SK-N-SH treated with all-trans-retinoic acid at 6 μM for 48 hours (cell line): ENCODE data around the gene MAPKBP1.

Experiments
- ATAC-seq: fragments of 200-7000 bp; cut with Tn5 transposase; 3 replicates; pipeline ENCODE4 v1.9.1; 2020; ENCODE audit warnings: mild to moderate bottlenecking, moderate library complexity
- ARNTL ChIP-seq: fragments of 450-650 bp; formaldehyde crosslinking; IDR thresholded peaks from 2 replicates; pipeline ENCODE4 v1.5.0; 2020; ENCODE audit warnings: low read depth, mild to moderate bottlenecking, moderate library complexity, borderline replicate concordance
- BACH2 ChIP-seq: fragments of 250-450 bp; sonication (Bioruptor Pico); IDR thresholded peaks from 2 replicates; pipeline ENCODE4 v1.9.0; 2021; ENCODE audit warnings: mild to moderate bottlenecking, borderline replicate concordance
- CREB5 ChIP-seq: fragments of 250-450 bp; sonication (Bioruptor Pico); IDR thresholded peaks from 2 replicates; pipeline ENCODE4 v1.5.1; 2020; ENCODE audit warnings: low read depth, mild to moderate bottlenecking, moderate library complexity
- CSDC2 ChIP-seq: fragments of 250-450 bp; sonication (Bioruptor Pico); IDR thresholded peaks from 2 replicates; pipeline ENCODE4 v1.5.0; 2020; ENCODE audit warnings: mild to moderate bottlenecking, moderate library complexity
- CSRNP3 ChIP-seq: fragments of 250-450 bp; sonication (Bioruptor Pico); IDR thresholded peaks from 2 replicates; pipeline ENCODE4 v1.5.1; 2021; ENCODE audit warnings: mild to moderate bottlenecking, moderate library complexity
- GLIS3 ChIP-seq: fragments of 250-450 bp; sonication (Bioruptor Pico); IDR thresholded peaks from 2 replicates; pipeline ENCODE4 v1.5.0; 2020; ENCODE audit warnings: mild to moderate bottlenecking, moderate library complexity
- ISL1 ChIP-seq: fragments of 250-450 bp; sonication (Bioruptor Pico); IDR thresholded peaks from 2 replicates; pipeline ENCODE4 v2.1.2; 2022; ENCODE audit warnings: mild to moderate bottlenecking, moderate library complexity
- OSR1 ChIP-seq: fragments of 250-450 bp; sonication (Bioruptor Pico); IDR thresholded peaks from 2 replicates; pipeline ENCODE4 v1.8.0; 2022; ENCODE audit warnings: moderate library complexity, mild to moderate bottlenecking, inconsistent platforms
- PPARA ChIP-seq: fragments of 250-450 bp; sonication (Bioruptor Pico); IDR thresholded peaks from 2 replicates; pipeline ENCODE4 v1.5.0; 2020; ENCODE audit warnings: mild to moderate bottlenecking, borderline replicate concordance
- SNAI2 ChIP-seq: fragments of 250-450 bp; sonication (Bioruptor Pico); IDR thresholded peaks from 2 replicates; pipeline ENCODE4 v1.5.0; 2020; ENCODE audit warnings: mild to moderate bottlenecking, moderate library complexity
- TCF4 ChIP-seq: fragments of 250-450 bp; sonication (Bioruptor Pico); IDR thresholded peaks from 2 replicates; pipeline ENCODE4 v1.8.0; 2021; ENCODE audit warnings: mild to moderate bottlenecking, moderate library complexity, borderline replicate concordance
- TSHZ2 ChIP-seq: fragments of 250-450 bp; sonication (Bioruptor Pico); IDR thresholded peaks from 2 replicates; pipeline ENCODE4 v1.5.0; 2020; ENCODE audit warnings: mild to moderate bottlenecking, moderate library complexity
- ZFP3 ChIP-seq: fragments of 250-450 bp; sonication (Bioruptor Pico); IDR thresholded peaks from 2 replicates; pipeline ENCODE4 v1.5.0; 2020; ENCODE audit warnings: mild to moderate bottlenecking, moderate library complexity
- ZFP30 ChIP-seq: fragments of 450-650 bp; formaldehyde crosslinking; IDR thresholded peaks from 2 replicates; pipeline ENCODE4 v1.5.0; 2022; ENCODE audit warnings: mild to moderate bottlenecking, moderate library complexity
- ZNF565 ChIP-seq: fragments of 450-650 bp; formaldehyde crosslinking; conservative IDR thresholded peaks from 2 replicates; pipeline ENCODE4 v1.5.0; 2020; ENCODE audit warnings: low read depth, mild to moderate bottlenecking, moderate library complexity
- ZNF70 ChIP-seq: fragments of 450-650 bp; formaldehyde crosslinking; IDR thresholded peaks from 2 replicates; pipeline ENCODE4 v1.5.0; 2020; ENCODE audit warnings: mild to moderate bottlenecking, moderate library complexity
- ZNF8 ChIP-seq: fragments of 450-650 bp; formaldehyde crosslinking; IDR thresholded peaks from 2 replicates; pipeline ENCODE4 v1.5.0; 2020; ENCODE audit warnings: mild to moderate bottlenecking, moderate library complexity
- TF ChIP-seq, protein P1 (sequence below): fragments of 250-450 bp; sonication (Bioruptor Pico); IDR thresholded peaks from 2 replicates; pipeline ENCODE4 v1.8.0; 2020; ENCODE audit warnings: mild to moderate bottlenecking, moderate library complexity, borderline replicate concordance

The MAPKBP1 gene

DNA sequence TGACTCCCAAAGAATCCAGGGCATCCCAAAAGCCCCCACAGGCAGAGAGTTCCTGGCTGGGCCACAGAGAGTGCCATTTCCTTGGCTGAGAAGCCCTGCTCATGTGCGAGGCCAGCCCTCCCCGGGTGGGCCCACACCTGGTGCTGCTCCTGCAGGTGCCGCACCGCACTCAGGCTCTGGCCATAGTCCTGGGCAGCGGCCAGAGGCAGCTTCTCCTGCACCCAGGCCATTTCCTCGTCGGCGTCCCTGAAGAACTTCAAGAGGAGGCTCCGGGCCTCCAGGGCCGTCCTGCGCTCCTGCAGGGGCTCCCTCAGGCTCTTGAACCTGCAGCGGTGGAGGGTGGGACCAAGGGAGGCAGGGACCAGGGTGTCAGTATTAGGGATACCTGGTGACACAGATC lies 82.4 kb downstream of the MAPKBP1 start:
- ATAC-seq, result no peak
- TF ChIP-seq OSR1, result no peak
- TF ChIP-seq ZFP3 (CRISPR knock-in tag), result no peak
- no peak for TF ChIP-seq TSHZ2 (CRISPR knock-in tag)
- no peak for TF ChIP-seq ZNF8 (CRISPR knock-in tag)
- no peak for TF ChIP-seq TCF4 (CRISPR knock-in tag)

GRCh38 chr15:41857316-41857715 lies 83.0 kb downstream of the MAPKBP1 start:
- TF ChIP-seq GLIS3 (CRISPR knock-in tag), result no peak
- TF ChIP-seq TCF4 (CRISPR knock-in tag), result no peak
- TF ChIP-seq SNAI2 (CRISPR knock-in tag), result no peak
- no peak for TF ChIP-seq ZFP3 (CRISPR knock-in tag)
- no peak for TF ChIP-seq ZFP30
- TF ChIP-seq CSDC2 (CRISPR knock-in tag), result no peak
- no peak for TF ChIP-seq PPARA (CRISPR knock-in tag)
- no peak for TF ChIP-seq ISL1

DNA sequence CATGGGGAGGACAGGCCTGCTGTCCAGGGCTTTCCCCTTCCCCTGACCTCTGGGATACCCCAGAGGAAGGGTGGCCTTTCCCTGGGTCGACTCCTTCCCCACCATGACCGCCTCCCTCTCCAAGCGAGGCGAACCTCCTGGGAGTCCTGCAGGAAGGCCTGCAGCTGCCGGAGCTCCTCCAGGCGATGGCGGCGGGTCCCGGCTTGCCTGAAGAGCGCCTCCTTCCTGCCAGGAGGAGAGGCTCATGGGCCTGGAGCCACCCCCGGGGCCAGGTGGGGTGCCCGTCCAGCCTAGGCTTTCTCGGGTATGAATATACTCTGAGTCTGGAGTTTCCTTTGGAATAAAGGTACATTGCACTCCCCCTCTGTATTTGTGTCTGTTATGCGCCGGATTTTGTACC lies 84.5 kb downstream of the MAPKBP1 start:
- no peak for ATAC-seq
- no peak for TF ChIP-seq CSRNP3 (CRISPR knock-in tag)
- TF ChIP-seq PPARA (CRISPR knock-in tag), result no peak
- no peak for TF ChIP-seq ARNTL (CRISPR knock-in tag)
- TF ChIP-seq ZFP3 (CRISPR knock-in tag), result no peak
- TF ChIP-seq, protein P1, sequence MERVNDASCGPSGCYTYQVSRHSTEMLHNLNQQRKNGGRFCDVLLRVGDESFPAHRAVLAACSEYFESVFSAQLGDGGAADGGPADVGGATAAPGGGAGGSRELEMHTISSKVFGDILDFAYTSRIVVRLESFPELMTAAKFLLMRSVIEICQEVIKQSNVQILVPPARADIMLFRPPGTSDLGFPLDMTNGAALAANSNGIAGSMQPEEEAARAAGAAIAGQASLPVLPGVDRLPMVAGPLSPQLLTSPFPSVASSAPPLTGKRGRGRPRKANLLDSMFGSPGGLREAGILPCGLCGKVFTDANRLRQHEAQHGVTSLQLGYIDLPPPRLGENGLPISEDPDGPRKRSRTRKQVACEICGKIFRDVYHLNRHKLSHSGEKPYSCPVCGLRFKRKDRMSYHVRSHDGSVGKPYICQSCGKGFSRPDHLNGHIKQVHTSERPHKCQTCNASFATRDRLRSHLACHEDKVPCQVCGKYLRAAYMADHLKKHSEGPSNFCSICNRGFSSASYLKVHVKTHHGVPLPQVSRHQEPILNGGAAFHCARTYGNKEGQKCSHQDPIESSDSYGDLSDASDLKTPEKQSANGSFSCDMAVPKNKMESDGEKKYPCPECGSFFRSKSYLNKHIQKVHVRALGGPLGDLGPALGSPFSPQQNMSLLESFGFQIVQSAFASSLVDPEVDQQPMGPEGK (CRISPR knock-in tag), result no peak
- no peak for TF ChIP-seq CREB5 (CRISPR knock-in tag)
- TF ChIP-seq BACH2 (CRISPR knock-in tag), result no peak
- no peak for TF ChIP-seq ZNF8 (CRISPR knock-in tag)
- TF ChIP-seq ZNF70 (CRISPR knock-in tag), result no peak
- TF ChIP-seq CSDC2 (CRISPR knock-in tag), result no peak
- TF ChIP-seq OSR1, result no peak

More at GRCh38 chr15:41857316-41857715, 83.0 kb downstream of the MAPKBP1 start:
- ATAC-seq, result no peak

DNA sequence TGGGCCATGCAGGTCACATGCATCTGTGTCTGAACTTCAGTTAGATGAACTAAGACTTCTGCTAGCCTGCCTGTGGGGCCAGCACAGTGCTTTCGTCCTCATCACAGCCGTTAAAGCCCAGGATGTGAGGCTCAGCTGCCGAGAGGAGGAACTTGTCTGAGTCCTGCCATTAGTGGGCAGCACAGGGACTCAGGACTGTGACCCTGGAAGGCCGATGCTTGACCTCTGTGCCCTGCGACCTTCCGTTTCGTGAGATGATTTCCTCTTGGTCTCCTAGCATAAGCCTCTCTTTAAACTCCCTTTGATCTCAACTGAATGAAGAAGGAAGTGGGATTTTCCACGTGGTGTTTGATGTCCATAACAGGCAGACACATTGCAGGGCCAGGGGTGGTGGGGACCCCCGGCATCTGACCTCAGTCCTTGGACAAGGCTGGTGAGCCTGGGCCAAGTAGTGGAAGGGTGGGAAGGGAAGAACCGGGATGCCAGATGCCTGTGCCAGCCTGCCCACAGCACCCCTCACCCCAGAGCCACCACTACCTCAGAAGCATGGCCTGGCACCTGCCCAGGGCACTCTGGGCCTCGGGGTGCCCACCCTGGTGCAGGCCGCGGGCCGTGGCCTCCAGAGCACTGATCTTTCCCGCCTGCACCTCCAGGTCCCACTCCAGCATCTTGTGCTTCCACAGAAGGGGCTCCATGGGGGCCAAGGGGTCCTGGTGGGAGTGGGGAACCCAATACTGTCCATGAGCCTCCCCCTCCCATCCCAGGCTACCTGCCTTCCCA lies 86.0 kb downstream of the MAPKBP1 start:
- TF ChIP-seq CREB5 (CRISPR knock-in tag) (no peak), ARNTL (CRISPR knock-in tag) (no peak), TCF4 (CRISPR knock-in tag) (no peak), ZNF565 (no peak), ZFP3 (CRISPR knock-in tag) (no peak)
- TF ChIP-seq, all 23 proteins: peak for 0
- ATAC-seq, result no peak
